Measurements from ENCODE around the gene TUBB1. TPM values are rescaled to one million over a fixed set of nuclear protein-coding genes. Genes with fewer than 3 reads are reported as not detected.

The TUBB1 gene
- total and polyA plus RNA-seq, 4 donors: 0.64 to 6.8 (median 3.7) TPM

DNA sequence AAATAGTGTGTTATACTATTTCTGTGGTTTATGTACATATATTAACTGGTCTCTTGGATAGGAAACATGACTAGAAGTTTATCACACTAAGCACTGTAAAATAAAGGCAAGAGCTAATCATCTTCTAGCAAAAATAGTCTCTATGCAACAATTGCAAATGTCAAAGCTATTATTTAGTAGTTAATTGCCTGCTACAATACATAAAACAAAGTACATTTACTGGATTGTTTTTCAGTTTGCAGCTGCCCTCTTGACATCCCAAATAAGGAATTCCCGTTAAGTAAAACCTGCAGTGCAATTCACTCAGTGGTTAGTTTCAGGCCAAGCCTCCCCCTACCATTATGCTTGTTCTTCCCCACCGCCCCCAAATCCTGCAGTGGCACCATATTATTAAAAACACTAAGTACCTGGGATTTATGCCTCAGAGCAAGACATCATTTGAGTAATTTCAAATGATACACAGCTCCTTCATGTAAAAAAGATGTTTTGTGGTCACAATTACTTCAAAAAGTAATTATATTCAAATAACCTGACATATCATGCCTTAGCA is 14.5 kb downstream of the TUBB1 start:
- 91 to 97% methylated on average over 2 of the region's 2 CpGs for WGBS, 2 donors
- ATAC-seq (ENCODE audit: insufficient read depth, low FRiP score) (no peak), DNase-seq (no peak)
- H3K9ac ChIP-seq (ENCODE audit: insufficient read depth in 1 of 2, low read length in 2 of 2): no peak overlapping the region
- H3K4me3 ChIP-seq: no peak overlapping the region
- H3K36me3 ChIP-seq (ENCODE audit: control insufficient read depth in 4 of 4, insufficient read depth in 4 of 4, low read length in 4 of 4): peaks cover 15 to 25% (median 22%) of the 10 kb centered on the region in 4 donors
- TF ChIP-seq, protein P1, sequence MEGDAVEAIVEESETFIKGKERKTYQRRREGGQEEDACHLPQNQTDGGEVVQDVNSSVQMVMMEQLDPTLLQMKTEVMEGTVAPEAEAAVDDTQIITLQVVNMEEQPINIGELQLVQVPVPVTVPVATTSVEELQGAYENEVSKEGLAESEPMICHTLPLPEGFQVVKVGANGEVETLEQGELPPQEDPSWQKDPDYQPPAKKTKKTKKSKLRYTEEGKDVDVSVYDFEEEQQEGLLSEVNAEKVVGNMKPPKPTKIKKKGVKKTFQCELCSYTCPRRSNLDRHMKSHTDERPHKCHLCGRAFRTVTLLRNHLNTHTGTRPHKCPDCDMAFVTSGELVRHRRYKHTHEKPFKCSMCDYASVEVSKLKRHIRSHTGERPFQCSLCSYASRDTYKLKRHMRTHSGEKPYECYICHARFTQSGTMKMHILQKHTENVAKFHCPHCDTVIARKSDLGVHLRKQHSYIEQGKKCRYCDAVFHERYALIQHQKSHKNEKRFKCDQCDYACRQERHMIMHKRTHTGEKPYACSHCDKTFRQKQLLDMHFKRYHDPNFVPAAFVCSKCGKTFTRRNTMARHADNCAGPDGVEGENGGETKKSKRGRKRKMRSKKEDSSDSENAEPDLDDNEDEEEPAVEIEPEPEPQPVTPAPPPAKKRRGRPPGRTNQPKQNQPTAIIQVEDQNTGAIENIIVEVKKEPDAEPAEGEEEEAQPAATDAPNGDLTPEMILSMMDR (IDR thresholded peaks at IDR 0.05; ENCODE audit: control extremely low read depth, extremely low read depth): no peak
- H3K4me1 ChIP-seq (ENCODE audit: control insufficient read depth in 5 of 5, insufficient read depth in 5 of 5, low read length in 5 of 5): peaks cover 0 to 23% (median 10%) of the 10 kb centered on the region in 5 donors
- H3K27ac ChIP-seq (ENCODE audit: low read depth in 1 of 2, low read length in 1 of 2): no peak overlapping the region
- H3K9me3 ChIP-seq (ENCODE audit: control insufficient read depth in 4 of 4, insufficient read depth in 3 of 4, low read length in 3 of 4): no peaks in the 10 kb centered on the region
- H3K27me3 ChIP-seq (ENCODE audit: control insufficient read depth in 3 of 3, insufficient read depth in 3 of 3, low read length in 2 of 3): no peaks in the 10 kb centered on the region

DNA sequence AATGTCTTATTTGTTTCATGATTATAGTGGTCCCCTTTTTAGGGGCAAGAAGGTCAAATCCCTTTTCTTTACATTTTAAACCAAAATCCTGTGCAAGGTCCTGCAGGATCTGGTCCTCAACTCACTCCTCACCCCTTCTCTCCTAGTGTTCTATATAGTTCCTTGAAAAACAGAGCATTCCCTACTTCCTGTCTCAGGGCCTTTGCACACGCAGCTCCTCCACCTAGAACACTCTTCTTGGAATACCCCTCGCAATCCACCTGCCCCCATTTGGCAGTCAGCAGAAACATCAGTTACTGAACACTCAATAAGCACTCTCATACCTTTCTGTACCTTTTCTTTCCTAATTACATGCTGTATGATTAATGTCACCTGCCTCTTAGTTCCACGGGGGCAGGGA is 16.2 kb downstream of the TUBB1 start:
- TF ChIP-seq, protein P1 (IDR thresholded peaks at IDR 0.05; ENCODE audit: control extremely low read depth, extremely low read depth): no peak
- Histone ChIP-seq H3K9me3 (ENCODE audit: control insufficient read depth in 4 of 4, insufficient read depth in 3 of 4, low read length in 3 of 4) (no peaks in the 10 kb centered on the region), H3K9ac (ENCODE audit: insufficient read depth in 1 of 2, low read length in 2 of 2) (no peak overlapping the region), H3K27ac (ENCODE audit: low read depth in 1 of 2, low read length in 1 of 2) (no peak overlapping the region), H3K4me1 (ENCODE audit: control insufficient read depth in 5 of 5, insufficient read depth in 5 of 5, low read length in 5 of 5) (peaks cover 0 to 18% (median 6%) of the 10 kb centered on the region in 5 donors), H3K4me3 (no peak overlapping the region), H3K36me3 (ENCODE audit: control insufficient read depth in 4 of 4, insufficient read depth in 4 of 4, low read length in 4 of 4) (peaks cover 12 to 22% (median 17%) of the 10 kb centered on the region in 4 donors), H3K27me3 (ENCODE audit: control insufficient read depth in 3 of 3, insufficient read depth in 3 of 3, low read length in 2 of 3) (no peaks in the 10 kb centered on the region)
- ATAC-seq (ENCODE audit: insufficient read depth, low FRiP score) (no peak), DNase-seq (no peak)
- 97 to 98% methylated on average over 3 of the region's 3 CpGs for WGBS, 2 donors

DNA sequence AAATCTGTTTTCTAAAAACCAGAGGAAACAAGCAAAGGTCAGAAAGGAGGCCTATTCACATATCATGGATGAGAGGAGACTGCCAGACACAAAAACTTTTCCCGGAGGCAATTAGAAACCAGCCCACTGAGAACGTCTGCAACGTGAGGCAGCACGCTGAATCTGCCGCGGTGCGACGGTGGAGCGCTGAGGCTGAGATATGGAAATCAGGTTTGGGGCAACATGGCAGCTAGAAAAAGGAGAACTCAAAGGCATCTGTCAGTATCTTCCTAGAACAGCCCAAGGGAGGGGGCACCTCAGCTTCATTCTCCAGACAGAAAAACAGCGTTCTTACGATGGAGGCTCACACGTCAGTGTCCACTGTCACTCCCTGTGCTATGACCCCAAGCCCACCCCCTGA is 18.2 kb downstream of the TUBB1 start:
- Histone ChIP-seq H3K4me1 (ENCODE audit: control insufficient read depth in 5 of 5, insufficient read depth in 5 of 5, low read length in 5 of 5) (peaks cover 0 to 14% (median 8%) of the 10 kb centered on the region in 5 donors), H3K4me3 (no peak overlapping the region), H3K27ac (ENCODE audit: low read depth in 1 of 2, low read length in 1 of 2) (no peak overlapping the region), H3K9me3 (ENCODE audit: control insufficient read depth in 4 of 4, insufficient read depth in 3 of 4, low read length in 3 of 4) (no peaks in the 10 kb centered on the region), H3K27me3 (ENCODE audit: control insufficient read depth in 3 of 3, insufficient read depth in 3 of 3, low read length in 2 of 3) (no peaks in the 10 kb centered on the region), H3K9ac (ENCODE audit: insufficient read depth in 1 of 2, low read length in 2 of 2) (no peak overlapping the region), H3K36me3 (ENCODE audit: control insufficient read depth in 4 of 4, insufficient read depth in 4 of 4, low read length in 4 of 4) (peaks cover 14 to 22% (median 16%) of the 10 kb centered on the region in 4 donors)
- TF ChIP-seq, protein P1 (IDR thresholded peaks at IDR 0.05; ENCODE audit: control extremely low read depth, extremely low read depth): no peak
- WGBS, 2 donors: 96% methylated on average over 12 of the region's 12 CpGs
- no peak for ATAC-seq (ENCODE audit: insufficient read depth, low FRiP score)
- no peak for DNase-seq

DNA sequence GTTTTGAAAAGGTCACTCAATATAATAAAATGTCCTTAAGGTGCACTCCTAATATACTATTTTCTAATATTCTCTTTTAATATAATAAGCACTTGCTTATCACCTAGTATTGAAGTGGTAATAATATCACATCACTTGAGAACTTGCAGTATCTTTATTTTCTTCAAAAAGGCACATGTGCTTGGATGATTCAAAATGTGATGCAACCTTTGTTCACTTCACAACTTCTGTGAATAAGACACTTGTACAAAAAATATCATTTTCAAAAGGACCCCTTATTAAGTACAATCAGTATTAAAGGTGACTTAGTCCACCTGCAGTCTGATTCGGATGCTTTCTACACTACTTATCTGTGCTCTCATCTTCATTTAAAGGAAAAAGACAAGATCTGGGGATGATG is 20.0 kb downstream of the TUBB1 start:
- DNase-seq (no peak), ATAC-seq (ENCODE audit: insufficient read depth, low FRiP score) (no peak)
- Histone ChIP-seq H3K27me3 (ENCODE audit: control insufficient read depth in 3 of 3, insufficient read depth in 3 of 3, low read length in 2 of 3) (no peaks in the 10 kb centered on the region), H3K36me3 (ENCODE audit: control insufficient read depth in 4 of 4, insufficient read depth in 4 of 4, low read length in 4 of 4) (peaks cover 14 to 22% (median 15%) of the 10 kb centered on the region in 4 donors), H3K9ac (ENCODE audit: insufficient read depth in 1 of 2, low read length in 2 of 2) (no peak overlapping the region), H3K4me1 (ENCODE audit: control insufficient read depth in 5 of 5, insufficient read depth in 5 of 5, low read length in 5 of 5) (peaks cover 0 to 14% (median 11%) of the 10 kb centered on the region in 5 donors), H3K27ac (ENCODE audit: low read depth in 1 of 2, low read length in 1 of 2) (no peak overlapping the region), H3K4me3 (no peak overlapping the region), H3K9me3 (ENCODE audit: control insufficient read depth in 4 of 4, insufficient read depth in 3 of 4, low read length in 3 of 4) (no peaks in the 10 kb centered on the region)
- 72 to 85% methylated on average over 1 of the region's 1 CpG for WGBS, 2 donors
- TF ChIP-seq, protein P1 (IDR thresholded peaks at IDR 0.05; ENCODE audit: control extremely low read depth, extremely low read depth): no peak
